ENCODE data around the gene UIMC1.

Gene UIMC1

DNA sequence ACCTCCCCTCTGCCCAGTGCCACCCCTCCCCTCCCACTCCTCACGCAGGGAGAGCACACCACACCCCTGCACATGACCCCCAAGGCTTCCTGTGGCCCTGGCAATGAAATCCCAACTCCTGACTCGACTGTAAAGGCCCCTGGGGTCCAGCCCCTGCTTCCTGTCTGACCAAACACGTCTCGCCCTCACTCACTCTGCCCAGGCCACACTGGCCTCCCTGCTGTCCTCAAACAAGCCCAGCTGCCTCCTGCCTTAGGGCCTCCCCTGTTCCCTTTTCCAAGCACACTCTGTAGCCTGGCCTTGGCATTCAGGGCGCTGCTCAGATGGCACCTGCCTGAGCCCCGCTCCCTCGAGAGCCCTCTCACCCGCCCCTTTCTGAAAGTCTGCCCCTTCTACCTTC, 149.8 kb downstream of the UIMC1 start:
- TF ChIP-seq, protein P1, sequence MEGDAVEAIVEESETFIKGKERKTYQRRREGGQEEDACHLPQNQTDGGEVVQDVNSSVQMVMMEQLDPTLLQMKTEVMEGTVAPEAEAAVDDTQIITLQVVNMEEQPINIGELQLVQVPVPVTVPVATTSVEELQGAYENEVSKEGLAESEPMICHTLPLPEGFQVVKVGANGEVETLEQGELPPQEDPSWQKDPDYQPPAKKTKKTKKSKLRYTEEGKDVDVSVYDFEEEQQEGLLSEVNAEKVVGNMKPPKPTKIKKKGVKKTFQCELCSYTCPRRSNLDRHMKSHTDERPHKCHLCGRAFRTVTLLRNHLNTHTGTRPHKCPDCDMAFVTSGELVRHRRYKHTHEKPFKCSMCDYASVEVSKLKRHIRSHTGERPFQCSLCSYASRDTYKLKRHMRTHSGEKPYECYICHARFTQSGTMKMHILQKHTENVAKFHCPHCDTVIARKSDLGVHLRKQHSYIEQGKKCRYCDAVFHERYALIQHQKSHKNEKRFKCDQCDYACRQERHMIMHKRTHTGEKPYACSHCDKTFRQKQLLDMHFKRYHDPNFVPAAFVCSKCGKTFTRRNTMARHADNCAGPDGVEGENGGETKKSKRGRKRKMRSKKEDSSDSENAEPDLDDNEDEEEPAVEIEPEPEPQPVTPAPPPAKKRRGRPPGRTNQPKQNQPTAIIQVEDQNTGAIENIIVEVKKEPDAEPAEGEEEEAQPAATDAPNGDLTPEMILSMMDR (conservative IDR thresholded peaks at IDR 0.05; ENCODE audit: low read length) = no peak
- no peaks in the 10 kb centered on the region for H4K20me1 ChIP-seq (ENCODE audit: insufficient read depth, low read length, poor library complexity, severe bottlenecking)

DNA sequence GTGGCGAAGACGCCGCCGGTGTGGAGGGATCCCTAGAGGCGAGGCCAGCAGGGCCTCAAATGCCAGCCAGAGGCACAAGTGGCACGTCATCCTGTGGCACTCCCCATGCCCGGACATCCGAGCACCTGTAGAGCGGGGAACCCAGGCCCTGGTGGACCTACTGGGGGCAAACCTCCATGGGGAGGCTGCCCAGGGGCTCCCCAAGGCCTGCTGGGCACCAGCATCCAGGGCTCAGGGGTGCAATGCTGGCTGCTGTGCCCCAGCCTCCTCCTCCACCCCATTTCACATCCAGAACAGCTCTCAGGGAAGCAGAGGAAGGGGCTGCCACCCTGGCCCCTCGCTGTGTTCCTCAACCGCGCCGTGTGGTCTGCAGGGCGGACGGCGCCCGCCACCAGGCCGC, 151.0 kb downstream of the UIMC1 start:
- H3K4me2 ChIP-seq (ENCODE audit: low read depth, low read length, poor library complexity, severe bottlenecking) = no peak overlapping the region
- no peaks in the 10 kb centered on the region for H3K4me1 ChIP-seq (ENCODE audit: insufficient read depth, low read length, poor library complexity, severe bottlenecking)
- no peak overlapping the region for H3K9ac ChIP-seq (ENCODE audit: low read depth, low read length, poor library complexity, severe bottlenecking)
- H3K79me2 ChIP-seq (ENCODE audit: insufficient read depth, low read length) = no peaks in the 10 kb centered on the region
- TF ChIP-seq, protein P1 (conservative IDR thresholded peaks at IDR 0.05; ENCODE audit: low read length) = no peak
- no peak for TF ChIP-seq EZH2phosphoT487 (IDR thresholded peaks at IDR 0.05; ENCODE audit: borderline replicate concordance)
- no peaks in the 10 kb centered on the region for H3F3A ChIP-seq (ENCODE audit: low read depth)
- H3K4me3 ChIP-seq (ENCODE audit: low read length, poor library complexity, severe bottlenecking) = no peak overlapping the region
- no peaks in the 10 kb centered on the region for H3K9me3 ChIP-seq (ENCODE audit: insufficient read depth, low read depth, low read length)
- no peak overlapping the region for H2AFZ ChIP-seq (ENCODE audit: low read length)
- no peaks in the 10 kb centered on the region for H3K9me2 ChIP-seq (replicated peaks; ENCODE audit: low read depth, low read length)
- H3K36me3 ChIP-seq (ENCODE audit: insufficient read depth, low read length) = no peaks in the 10 kb centered on the region
- H3K27me3 ChIP-seq (ENCODE audit: insufficient read depth, low read length, poor library complexity, severe bottlenecking) = no peaks in the 10 kb centered on the region
- no peaks in the 10 kb centered on the region for H4K20me1 ChIP-seq (ENCODE audit: insufficient read depth, low read length, poor library complexity, severe bottlenecking)

More for the DNA sequence above, 149.8 kb downstream of the UIMC1 start:
- no peak overlapping the region for H3K4me3 ChIP-seq (ENCODE audit: low read length, poor library complexity, severe bottlenecking)
- no peaks in the 10 kb centered on the region for H3K27me3 ChIP-seq (ENCODE audit: insufficient read depth, low read length, poor library complexity, severe bottlenecking)
- no peaks in the 10 kb centered on the region for H3K79me2 ChIP-seq (ENCODE audit: insufficient read depth, low read length)
- no peaks in the 10 kb centered on the region for H3K9me3 ChIP-seq (ENCODE audit: insufficient read depth, low read depth, low read length)
- H3K9ac ChIP-seq (ENCODE audit: low read depth, low read length, poor library complexity, severe bottlenecking) = no peak overlapping the region
- no peaks in the 10 kb centered on the region for H3F3A ChIP-seq (ENCODE audit: low read depth)
- no peak overlapping the region for H2AFZ ChIP-seq (ENCODE audit: low read length)
- no peak overlapping the region for H3K4me2 ChIP-seq (ENCODE audit: low read depth, low read length, poor library complexity, severe bottlenecking)
- no peaks in the 10 kb centered on the region for H3K4me1 ChIP-seq (ENCODE audit: insufficient read depth, low read length, poor library complexity, severe bottlenecking)
- no peaks in the 10 kb centered on the region for H3K9me2 ChIP-seq (replicated peaks; ENCODE audit: low read depth, low read length)
- no peaks in the 10 kb centered on the region for H3K36me3 ChIP-seq (ENCODE audit: insufficient read depth, low read length)
